DOHH2 (cell line): ENCODE results near the gene HOXB3.

ENCODE experiments used
- EZH2phosphoT487 ChIP-seq: fragments of 200-600 bp; sonication (generic); IDR thresholded peaks from 2 replicates; pipeline ENCODE4 v1.6.1; 2017; ENCODE audit warnings: borderline replicate concordance, mild to moderate bottlenecking, antibody characterized with exemption, low read length, moderate library complexity, mixed read lengths
- TF ChIP-seq, protein P1 (sequence below): fragments of 200-600 bp; sonication (generic); IDR thresholded peaks from one replicate; pipeline ENCODE4 v1.5.1; 2014; ENCODE audit warnings: antibody characterized with exemption, mild to moderate bottlenecking, low read depth, low read length; ENCODE audit not compliant: poor library complexity, severe bottlenecking

GRCh38 chr17:48637323-48638260, 47.6 kb upstream of the HOXB3 start:
- TF ChIP-seq, protein P1, sequence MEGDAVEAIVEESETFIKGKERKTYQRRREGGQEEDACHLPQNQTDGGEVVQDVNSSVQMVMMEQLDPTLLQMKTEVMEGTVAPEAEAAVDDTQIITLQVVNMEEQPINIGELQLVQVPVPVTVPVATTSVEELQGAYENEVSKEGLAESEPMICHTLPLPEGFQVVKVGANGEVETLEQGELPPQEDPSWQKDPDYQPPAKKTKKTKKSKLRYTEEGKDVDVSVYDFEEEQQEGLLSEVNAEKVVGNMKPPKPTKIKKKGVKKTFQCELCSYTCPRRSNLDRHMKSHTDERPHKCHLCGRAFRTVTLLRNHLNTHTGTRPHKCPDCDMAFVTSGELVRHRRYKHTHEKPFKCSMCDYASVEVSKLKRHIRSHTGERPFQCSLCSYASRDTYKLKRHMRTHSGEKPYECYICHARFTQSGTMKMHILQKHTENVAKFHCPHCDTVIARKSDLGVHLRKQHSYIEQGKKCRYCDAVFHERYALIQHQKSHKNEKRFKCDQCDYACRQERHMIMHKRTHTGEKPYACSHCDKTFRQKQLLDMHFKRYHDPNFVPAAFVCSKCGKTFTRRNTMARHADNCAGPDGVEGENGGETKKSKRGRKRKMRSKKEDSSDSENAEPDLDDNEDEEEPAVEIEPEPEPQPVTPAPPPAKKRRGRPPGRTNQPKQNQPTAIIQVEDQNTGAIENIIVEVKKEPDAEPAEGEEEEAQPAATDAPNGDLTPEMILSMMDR, result no peak
- no peak for TF ChIP-seq EZH2phosphoT487
